GM19324 (cell line): ENCODE data around the gene AGO3.

Source experiments
- ATAC-seq: cut with Tn5 transposase; IDR thresholded peaks from one replicate; pipeline ENCODE4 v1.9.1; 2021; ENCODE audit warnings: mild to moderate bottlenecking, moderate library complexity; ENCODE audit not compliant: unreplicated experiment, low FRiP score

The AGO3 gene

DNA sequence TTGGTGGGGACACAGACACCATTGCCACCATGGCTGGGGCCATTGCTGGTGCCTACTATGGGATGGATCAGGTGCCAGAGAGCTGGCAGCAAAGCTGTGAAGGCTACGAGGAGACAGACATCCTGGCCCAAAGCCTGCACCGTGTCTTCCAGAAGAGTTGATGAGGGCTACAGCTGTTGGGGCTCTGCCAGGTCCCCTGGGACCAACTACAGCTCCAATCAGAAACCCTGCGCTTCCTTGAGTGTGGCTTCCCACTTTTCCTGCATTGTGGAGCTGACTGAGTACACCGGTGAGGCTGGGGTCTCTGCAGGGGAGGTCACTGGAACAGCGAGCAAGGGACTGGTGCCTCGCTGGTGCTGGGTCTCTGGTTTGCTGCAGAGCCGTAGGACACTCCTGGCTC, 162.3 kb downstream of the AGO3 start:
- no peak for ATAC-seq

DNA sequence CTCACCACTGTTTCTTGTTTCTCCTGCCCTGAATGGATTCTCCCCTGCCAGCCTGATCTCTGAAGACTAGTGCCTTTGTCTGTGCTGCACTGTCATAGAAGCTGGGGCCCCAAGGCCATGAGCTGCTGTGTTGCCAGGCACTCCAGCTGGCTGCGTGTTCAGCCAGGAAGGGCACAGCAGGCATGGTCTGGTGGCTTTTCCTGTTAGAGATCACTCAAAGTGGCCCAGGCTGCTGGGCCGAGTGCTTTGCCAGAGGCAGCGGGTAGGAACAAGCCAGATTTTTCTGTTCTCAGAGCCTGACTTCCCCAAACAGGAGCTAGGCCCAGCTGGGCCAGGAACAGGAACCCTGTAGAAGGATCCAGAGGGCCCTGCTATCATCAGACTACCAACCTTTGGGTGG, 163.0 kb downstream of the AGO3 start:
- no peak for ATAC-seq

DNA sequence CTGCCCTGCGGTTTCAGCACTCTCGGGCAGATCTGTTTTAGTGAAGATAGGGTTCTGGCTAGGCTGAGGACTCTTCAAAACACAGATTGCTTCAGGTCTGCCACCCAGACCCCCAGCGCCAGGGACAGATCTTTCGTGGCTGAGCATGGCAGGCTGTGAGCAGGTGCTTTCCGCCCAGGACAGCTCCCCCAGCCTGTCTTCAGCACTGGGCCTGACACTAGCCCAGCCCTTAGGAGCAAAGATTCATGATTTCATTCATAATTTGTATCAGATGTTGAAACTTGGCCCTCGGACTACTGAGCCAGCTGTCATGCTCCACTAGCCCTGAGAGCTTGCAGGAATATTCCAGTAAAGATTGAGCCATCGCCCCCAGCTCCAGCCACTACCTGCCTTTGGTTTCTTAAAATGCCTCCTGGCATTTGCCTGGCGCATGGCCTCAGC, 163.7 kb downstream of the AGO3 start:
- ATAC-seq = no peak

DNA sequence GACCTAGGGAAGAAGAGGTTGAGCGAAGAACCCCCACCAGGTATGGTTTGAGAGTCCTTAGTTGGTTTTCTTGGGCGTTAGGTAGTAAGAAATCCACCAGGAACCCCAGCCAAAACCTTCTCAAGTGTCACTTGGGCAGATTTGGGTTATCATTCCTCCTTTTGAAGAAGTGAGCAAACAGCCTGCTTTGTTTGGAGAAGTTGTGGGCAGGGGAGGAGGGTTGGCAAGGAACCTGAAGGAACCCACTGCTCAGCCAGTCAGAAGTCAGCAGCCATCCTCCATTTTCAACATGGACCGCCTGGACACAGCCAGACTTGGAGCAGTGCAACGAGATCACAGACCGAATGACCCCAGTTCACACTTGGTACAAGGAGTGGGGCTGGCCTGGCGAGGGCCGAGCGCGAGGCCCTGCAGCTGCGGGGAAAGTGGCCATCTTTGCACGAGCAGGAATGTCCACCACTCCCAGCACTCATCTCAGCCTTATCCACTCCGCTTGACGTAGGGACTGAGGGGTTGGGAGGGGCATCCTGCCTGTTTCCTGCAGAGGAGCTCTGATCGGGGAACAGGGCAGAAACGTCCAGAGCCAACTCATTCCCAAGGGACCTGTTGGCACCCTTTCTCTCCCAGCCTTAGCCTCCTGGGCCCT, 165.0 kb downstream of the AGO3 start:
- no peak for ATAC-seq

DNA sequence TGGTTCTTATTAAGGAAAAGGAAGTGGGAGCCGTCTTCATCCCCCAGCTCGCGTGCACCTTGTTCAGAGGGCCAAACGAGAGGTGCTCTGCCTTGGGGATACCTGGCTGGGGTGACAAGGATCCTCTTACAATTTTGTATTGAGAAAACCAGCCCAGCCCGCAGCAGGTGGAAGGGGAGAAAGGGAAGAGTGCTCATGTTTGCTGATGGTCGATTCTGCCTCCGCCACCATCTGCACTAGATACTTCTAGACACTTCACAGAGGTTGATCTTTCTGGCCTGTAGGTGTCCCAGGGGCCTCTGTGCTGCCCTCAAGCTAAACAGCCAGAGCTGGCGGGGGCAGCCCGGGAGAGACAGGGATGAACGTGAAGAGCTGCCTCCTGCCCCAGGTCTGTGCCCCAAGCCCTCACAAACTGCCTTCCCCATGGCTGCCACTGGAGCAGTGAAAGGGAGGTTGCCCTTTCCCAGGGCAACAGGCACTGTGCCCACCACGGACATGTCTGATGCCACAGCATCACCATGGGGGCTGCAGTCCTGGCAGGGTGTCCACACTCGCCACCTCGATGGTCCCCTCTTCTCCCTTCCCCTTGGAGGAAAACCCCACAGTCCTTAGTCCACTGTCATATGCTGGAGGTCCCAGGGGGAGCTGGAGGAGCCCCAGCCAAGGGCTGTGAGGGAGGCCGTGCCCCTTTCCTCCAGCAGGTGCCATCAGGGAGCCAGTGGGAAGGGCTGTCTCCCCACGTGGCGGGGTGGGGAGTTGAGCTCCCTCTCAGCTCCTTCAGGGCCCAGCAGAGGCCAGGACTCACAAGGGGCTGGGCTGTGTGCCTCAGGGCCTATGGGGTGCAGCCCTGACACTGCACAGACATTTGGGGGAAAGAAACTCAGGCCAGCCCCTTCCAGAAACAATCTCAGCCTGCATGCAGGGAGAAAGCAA, 165.9 kb downstream of the AGO3 start:
- ATAC-seq = no peak

DNA sequence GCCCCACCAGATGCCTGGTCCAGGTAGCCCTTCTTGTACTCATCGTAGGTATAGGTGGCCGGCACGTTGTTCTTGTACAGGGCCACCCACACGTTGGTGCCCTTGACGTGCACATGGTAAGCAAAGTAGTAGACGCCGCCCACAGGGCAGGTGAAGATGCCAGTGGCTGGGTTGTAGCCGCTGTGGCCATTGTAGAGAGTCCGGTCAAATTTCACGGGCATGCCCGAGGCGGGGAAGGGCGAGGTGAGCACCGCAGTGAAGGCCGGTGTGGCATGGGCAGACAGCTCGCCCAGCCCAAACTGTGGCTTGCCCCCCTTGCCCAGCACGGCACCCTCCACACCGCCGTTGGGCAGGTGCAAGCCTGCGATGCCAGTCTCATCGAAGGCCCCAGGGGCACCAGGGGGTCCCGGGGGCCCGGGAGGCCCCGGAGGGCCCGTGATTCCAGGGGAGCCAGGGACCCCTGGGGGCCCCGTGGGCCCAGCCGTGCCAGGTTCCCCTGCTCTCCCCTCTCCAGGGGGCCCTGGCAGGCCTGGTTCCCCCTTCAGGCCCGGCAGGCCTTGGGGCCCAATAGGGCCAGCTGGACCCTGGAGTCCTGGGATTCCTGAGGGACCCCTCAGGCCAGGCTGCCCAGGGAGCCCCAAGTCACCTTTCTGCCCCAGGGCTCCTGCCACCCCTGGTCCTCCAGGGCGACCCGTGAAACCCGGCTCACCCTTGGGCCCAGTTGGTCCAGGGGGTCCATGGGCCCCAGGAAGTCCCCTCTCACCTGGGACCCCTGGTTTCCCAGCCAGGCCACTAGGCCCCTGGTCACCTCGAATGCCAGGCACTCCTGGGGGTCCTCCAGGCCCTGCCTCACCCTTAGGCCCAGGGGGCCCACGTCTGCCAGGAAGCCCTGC, 167.0 kb downstream of the AGO3 start:
- ATAC-seq = no peak

DNA sequence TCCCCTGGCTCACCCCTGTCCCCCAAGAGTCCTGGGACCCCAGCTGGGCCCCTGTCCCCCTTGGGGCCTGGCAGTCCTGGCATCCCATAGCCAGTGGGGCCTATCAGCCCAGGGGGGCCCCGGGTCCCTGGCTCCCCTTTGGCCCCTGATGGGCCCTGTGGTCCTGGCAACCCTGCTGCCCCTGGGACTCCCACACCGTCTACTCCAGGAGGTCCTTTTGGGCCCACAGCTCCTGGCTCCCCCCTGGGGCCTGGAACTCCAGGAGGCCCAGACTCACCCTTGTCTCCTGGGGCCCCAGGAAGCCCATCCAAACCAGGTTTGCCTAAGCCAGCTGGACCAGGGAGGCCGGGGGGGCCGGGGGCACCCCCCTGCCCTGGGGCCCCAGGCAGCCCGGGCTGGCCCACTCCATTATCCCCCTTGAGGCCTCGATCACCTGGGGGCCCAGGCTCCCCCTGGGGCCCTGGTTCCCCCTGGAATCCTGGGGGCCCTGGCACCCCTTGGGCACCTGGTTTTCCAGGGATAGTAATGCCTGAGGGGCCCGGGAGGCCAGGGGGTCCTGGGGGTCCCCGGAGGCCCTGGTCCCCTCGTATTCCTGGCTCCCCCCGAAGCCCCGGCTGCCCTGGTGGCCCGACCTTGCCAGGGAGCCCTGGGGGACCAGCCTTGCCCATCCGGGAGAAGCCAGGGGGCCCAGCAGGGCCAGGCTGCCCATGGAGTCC, 167.9 kb downstream of the AGO3 start:
- ATAC-seq = no peak

DNA sequence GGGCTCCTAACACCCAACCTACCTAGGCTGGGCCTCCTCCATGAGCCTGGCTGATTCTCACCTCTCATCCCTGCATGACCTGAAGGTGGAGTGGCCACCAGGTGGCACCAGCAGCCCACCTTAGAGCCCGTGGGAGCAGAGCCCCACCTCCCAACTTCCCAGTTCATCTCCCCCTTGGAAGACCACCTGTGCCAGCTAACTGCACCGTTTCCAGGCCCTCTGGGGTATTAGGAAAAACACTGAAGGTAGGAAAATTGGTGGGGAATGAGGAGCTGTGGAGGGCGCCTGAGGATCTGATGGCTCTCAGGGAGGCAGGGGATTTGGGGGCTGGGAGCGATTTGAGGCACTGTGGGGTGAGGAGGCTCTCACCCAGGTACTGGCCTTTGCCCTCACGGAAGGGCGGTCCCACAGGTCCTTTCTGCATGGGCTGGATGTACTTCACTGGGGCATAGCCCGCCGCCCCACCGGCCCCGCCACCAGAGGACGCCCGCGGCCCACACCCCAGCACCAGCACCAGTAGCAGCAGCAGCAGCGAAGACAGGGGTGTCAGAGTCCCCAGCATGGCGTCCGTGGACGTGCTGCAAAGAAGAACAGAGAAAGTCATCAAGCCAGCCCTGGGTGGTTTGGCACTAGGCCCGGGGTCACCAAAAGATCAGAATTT, 168.9 kb downstream of the AGO3 start:
- no peak for ATAC-seq

DNA sequence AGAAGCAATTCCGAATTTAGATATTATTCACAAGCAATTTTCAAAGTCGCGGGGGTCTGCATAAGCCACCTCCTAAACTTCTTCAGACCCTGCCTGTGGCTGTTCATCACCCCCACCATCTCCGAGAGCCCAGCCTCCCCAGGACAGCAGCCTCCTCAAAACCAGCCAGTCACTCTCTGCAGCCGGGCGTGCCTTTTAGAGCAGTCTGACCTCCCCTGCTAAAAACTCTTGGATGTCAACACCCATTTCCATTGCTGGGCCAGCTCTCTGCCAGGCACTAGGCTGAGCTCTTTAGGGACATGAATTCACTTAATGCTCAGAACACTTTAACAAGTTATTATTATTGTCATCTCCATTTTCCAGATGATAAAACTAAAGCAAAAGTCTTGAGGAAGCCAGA, 169.5 kb downstream of the AGO3 start:
- ATAC-seq = no peak

DNA sequence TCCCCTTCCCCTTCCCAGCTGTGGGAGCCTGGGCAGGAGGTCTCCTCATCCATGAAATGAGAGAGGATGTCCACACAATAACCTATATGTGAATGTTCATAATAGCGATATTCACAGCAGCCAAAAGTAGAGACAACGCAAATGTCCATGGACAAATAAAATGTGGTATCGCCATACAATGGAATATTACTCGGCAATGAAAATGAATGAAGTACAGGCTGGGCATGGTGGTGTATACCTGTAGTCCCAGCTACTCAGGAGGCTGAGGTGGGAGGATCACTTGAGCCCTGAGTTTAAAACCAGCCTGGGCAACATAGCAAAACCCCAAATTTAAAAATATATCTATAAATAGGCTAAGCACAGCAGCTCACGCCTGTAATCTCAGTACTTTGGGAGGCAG, 170.6 kb downstream of the AGO3 start:
- no peak for ATAC-seq

DNA sequence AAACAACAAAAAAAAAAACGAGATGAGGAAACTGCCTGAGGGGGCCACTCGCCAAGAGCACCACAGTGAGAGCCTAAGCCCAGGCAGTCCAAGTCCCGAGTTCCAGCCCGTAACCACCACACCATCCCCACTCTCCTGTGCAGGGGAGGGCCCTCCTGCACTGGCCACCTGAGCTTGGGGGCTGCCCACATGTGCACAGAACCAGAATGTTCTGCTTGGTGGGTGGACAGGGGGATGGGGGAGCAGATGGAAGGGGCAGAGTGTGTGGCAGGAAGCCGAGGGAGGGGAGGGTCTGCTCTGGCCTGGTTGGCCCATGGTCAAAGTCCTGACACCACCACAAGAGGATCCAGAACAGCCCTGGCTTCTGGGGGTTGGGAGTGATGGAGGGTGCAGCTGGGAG, 175.4 kb downstream of the AGO3 start:
- ATAC-seq = no peak

DNA sequence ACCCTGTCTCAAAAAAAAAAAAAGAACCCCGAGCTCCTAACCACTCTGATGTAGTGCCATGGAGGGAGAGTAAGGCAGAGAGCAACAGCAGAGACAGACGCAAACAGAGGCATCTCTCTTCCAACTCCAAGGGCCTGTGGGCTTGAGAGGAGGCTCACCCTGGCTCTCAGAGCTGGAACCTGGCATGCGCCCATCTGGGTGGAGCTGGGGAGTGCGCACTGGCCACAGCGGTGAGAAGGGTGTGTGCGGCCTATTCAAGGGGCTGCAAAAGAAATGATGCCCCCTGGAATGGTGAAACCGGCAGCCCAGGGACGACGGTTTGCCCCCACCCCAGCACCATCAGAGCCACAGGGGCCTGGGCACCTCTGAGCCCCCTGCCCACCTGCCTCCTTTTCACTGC, 176.5 kb downstream of the AGO3 start:
- no peak for ATAC-seq

DNA sequence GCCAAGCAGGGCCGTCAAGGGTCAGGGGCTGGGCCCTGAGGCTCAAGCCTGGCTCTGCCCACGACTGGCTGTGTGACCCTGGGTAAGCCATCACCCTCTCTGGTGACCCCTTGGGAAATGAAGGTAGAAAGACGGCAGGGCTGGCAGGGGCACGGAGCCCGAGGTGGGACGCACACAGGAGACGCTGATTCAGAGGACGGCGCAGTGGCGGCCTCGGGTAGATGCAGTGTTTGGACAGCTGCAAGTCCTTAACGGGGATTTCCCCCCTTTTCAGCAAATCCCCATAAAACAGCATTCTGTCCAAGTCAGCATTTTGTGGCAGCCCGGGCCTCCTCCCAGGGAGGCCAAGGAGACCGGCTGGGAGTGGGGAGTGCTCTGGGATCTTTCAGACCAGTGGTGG, 177.4 kb downstream of the AGO3 start:
- no peak for ATAC-seq

DNA sequence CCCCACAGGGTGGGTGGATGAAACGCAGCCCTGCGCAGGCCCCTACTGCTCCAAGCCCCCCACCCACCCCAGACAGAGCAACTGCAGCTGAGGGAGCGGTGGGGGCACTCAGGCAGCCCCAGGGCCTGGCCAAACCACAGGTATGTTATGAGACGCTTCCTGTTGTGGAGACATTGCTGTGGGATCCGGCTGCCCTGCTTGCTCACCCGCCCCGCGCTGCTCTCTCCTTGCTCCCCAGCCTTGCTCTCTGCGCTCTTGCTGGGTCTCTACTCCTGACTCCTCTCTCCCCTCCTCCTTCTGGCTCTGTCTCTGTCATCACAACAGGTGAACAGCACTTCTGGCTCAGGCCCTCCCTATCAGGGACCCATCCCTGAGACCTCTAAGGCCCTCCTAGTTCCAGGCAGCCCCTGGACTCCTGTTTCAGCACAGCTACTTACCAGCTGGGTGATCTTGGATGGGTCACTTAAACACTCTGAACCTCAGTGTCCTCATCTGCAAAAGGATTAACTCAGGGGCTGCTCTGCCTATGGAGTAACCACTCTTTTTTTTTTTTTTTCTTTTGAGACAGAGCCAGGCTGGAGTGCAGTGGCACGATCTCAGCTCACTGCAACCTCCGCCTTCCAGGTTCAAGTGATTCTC, 178.3 kb downstream of the AGO3 start:
- no peak for ATAC-seq

DNA sequence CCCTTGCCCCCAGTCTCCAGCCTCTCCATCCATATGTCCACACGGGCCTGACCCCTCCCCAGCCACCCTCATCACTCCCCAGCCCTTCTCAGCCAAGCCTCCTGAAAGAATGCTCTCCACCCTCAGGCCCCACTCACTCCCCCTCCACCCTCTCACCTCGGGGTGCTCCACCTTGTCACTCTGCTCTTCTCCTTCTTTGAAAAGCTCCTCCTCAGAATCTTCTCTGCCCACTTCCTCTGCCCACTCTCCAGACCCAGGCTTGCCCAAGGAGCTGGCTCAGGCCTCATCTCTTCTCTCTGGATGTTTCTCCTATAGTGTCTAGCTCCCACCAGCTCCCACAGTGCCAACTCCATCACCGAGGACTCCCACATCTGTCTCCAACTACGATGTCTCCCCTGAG, 180.2 kb downstream of the AGO3 start:
- no peak for ATAC-seq

DNA sequence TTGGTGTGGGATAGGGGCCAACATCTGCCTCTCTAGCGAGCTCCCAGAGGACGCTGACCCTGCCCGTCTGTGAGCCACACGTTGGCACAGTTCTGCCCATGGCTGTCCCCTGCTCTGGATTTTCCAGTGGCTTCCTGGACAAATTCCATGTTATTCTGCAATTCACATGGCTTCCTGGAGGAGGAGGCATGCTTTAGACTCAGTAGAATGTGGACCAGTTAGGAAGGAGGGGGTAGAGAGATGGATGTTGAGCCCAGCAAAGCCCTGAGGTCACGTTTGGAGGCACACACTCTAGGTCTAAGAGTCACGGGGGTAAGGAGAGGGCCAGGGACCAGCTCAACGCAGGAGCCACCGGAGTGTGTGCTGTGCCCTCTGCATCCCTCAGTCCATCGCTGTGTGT, 181.9 kb downstream of the AGO3 start:
- ATAC-seq = no peak

DNA sequence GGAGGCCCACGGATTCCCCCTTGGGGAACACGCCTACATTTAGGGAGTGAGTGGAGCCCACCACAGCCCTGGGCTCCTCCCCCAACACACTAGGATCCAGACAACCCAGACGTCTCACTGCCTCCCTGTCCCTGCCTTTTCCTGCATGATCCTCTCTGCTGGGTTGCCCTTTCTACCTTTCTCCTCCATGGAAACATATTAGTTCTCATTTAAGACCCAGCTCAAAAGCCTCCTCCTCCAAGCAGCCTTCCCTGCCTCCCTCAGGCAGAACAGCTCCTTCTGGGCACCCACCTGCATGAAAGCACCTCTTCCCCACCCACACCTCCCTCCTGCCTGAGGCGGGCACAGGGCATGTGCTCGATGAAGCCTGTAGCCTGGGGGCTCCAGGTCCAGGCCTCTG, 183.5 kb downstream of the AGO3 start:
- no peak for ATAC-seq

DNA sequence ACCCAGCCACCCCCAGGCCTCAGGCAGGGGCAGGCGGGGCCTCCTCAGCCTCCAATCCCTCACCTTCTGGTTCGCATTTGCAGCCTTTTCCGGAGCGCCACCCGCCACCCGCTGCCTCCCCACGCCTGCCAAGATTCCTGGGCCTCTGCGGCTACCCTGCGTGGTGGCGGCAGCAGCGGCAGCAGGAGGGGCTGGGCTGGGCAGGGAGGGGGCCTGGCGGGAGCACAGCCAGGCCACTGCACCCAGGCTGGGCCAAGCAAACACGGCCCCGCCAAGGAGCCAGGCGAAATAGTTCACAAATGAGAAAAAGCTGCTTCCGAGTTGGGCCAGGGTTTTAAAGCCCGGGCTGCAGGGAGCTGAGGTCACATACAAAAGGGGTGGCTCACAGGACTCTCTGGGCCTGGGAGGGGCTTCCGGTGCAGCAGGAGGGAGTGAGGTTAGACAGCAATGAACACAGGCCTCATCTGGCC, 184.3 kb downstream of the AGO3 start:
- no peak for ATAC-seq

DNA sequence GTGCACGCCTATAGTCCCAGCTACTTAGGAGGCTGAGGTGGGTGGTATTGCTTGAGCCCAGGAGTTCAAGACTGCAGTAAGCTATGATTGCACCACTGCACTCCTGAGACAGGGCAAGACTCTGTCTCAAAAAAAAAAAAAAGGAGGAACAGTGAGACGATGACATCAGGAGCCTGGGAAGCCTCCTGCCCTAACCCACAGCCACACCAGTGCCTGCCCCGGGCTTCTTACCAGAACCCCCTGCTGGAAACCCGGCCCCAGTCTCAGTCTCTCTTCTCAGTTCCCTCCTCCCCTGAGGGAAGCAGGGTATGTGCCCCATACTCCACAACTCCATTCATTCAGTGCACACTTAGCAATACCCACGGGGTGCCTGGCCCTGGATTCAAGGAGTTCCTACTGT, 185.0 kb downstream of the AGO3 start:
- ATAC-seq = no peak
